ENCODE results near the gene SOCS1. TPM values are rescaled to one million over a fixed set of nuclear protein-coding genes. Genes with fewer than 3 reads are reported as not detected.

SOCS1 gene
- total and polyA plus RNA-seq, 2 of the 8 experiments (the other 6 are each of a cell fraction or from before 2014, with no cell fraction given) = 21.0 to 48.9 TPM

GRCh38 chr16:11255737-11256660 lies at the start of gene SOCS1 (continued):
- TF ChIP-seq SIX5 (IDR thresholded peaks at IDR 0.05; ENCODE audit: low read depth, low read length) (no peak), ATF3 (IDR thresholded peaks at IDR 0.05; ENCODE audit: insufficient read depth, low read depth, low read length) (no peak), JUN (IDR thresholded peaks at IDR 0.05; ENCODE audit: low read depth, low read length) (no peak), PHF8 (conservative IDR thresholded peaks at IDR 0.05; ENCODE audit: low read depth, low read length) (peak; percentile 83), CBX5 (IDR thresholded peaks at IDR 0.05; ENCODE audit: low read depth, low read length) (no peak), MAFK (IDR thresholded peaks at IDR 0.05; ENCODE audit: low read depth, low read length) (no peak), SIN3A (conservative IDR thresholded peaks at IDR 0.05 in 1 of 2, IDR thresholded peaks at IDR 0.05 in 1 of 2; ENCODE audit: low read depth in 1 of 2, low read length in 2 of 2) (peak in 1 of 2 experiments; percentile 67; a peak in 1 of 4 replicates), TBP (IDR thresholded peaks at IDR 0.05; ENCODE audit: low read depth, low read length) (peak; percentile 96), CREB1 (IDR thresholded peaks at IDR 0.05) (no peak), TAF7 (optimal IDR thresholded peaks at IDR 0.05; ENCODE audit: borderline replicate concordance, low read depth, low read length) (peak; percentile 91), RFX5 (IDR thresholded peaks at IDR 0.05; ENCODE audit: borderline replicate concordance, low read depth, low read length) (no peak), HDAC6 (IDR thresholded peaks at IDR 0.05; ENCODE audit: low read depth, low read length) (no peak), GTF2F1 (IDR thresholded peaks at IDR 0.05; ENCODE audit: borderline replicate concordance, low read depth, low read length) (peak; percentile 87), CTBP2 (IDR thresholded peaks at IDR 0.05; ENCODE audit: borderline replicate concordance, insufficient read depth, insufficient read length, low read length) (no peak), CHD1 (IDR thresholded peaks at IDR 0.05; ENCODE audit: low read depth, low read length) (no peak), E2F6 (IDR thresholded peaks at IDR 0.05) (peak; percentile 92), EZH2 (IDR thresholded peaks at IDR 0.05; ENCODE audit: low read depth, low read length, severe bottlenecking) (no peak), SIRT6 (IDR thresholded peaks at IDR 0.05; ENCODE audit: low read length) (no peak), CHD2 (IDR thresholded peaks at IDR 0.05; ENCODE audit: low read length) (no peak), RAD21 (IDR thresholded peaks at IDR 0.05 in 1 of 2, conservative IDR thresholded peaks at IDR 0.05 in 1 of 2; ENCODE audit: low read depth in 2 of 2, low read length in 2 of 2) (peak; percentile 62 to 73), KDM1A (IDR thresholded peaks at IDR 0.05; ENCODE audit: borderline replicate concordance, low read length) (no peak), EGR1 (IDR thresholded peaks at IDR 0.05; ENCODE audit: borderline replicate concordance, low read depth, low read length) (0 out of 2 replicates have a peak, but pooled peaks have one; percentile 23)

Measured in H1 (cell line).